22Rv1 (cell line): ENCODE measurements around the gene OTUD1.

Source experiments
- CTCF ChIP-seq: fragments of 450-650 bp; IDR thresholded peaks from 2 replicates; pipeline ENCODE4 v1.5.1; 2017; ENCODE audit warnings: mild to moderate bottlenecking
- ZFX ChIP-seq: fragments of 450-650 bp; IDR thresholded peaks from 2 replicates; pipeline ENCODE4 v1.6.1; 2017; ENCODE audit warnings: antibody characterized with exemption, borderline replicate concordance

- no peak for TF ChIP-seq CTCF
- no peak for TF ChIP-seq ZFX
Observed at GRCh38 chr10:23408330-23408976, 30.4 kb upstream of the OTUD1 start.
